ENCODE results near the gene RMND5A.

Gene RMND5A

DNA sequence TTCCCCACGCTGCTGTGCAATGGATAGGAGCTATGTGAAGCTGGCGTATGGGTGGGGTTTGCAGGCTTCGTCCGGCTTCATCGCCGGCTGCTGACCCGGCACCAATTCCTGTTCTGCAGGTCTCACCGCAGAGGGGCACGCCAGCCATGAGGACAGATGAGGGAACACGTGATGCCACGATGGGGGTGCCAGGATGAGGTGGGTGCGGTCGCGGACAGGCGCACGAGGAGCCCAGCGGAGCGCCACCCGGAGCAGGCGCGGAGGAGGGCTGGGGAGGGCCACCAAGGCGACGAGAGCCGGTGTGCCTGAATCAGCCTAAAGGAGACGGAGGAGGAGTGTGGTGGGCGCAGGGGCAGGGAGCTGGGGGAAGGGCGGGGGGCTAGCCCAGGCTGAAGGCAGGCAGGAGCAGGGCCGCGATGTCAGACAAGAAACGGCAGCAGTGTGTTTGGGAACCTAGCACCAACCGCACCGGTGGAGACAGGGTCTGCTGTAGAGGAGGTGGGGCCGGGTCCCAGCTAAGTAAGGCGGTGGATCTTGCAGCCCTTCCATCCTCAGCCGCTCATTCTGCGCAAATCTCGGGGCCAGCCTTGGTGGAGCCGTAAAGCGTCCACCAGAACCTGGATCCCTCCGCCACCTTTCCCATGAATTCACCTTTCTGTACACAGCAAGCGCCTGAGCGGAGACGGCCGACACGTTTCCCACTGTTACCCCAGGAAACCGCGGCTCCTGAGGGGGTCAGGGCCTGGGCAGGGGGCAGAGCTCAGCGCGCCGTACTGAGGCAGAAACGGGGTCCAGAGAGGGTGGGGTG is 87.6 kb downstream of the RMND5A start:
- peak; percentile 26; the same call in 1 of the 2 replicates for TF ChIP-seq EP300 (IDR thresholded peaks at IDR 0.05; ENCODE audit: borderline replicate concordance)
- TF ChIP-seq TAF1 (IDR thresholded peaks at IDR 0.05; ENCODE audit: low read depth): peak; percentile 31
- TF ChIP-seq, protein P1, sequence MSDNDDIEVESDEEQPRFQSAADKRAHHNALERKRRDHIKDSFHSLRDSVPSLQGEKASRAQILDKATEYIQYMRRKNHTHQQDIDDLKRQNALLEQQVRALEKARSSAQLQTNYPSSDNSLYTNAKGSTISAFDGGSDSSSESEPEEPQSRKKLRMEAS (IDR thresholded peaks at IDR 0.05): peak; percentile 98
- peak; percentile 51; the same call in 1 of the 2 replicates for TF ChIP-seq TCF12 (IDR thresholded peaks at IDR 0.05; ENCODE audit: low read depth)
- peak; percentile 6; the same call in 1 of the 2 replicates for TF ChIP-seq RAD21 (IDR thresholded peaks at IDR 0.05; ENCODE audit: low read depth)
- TF ChIP-seq, protein P2, sequence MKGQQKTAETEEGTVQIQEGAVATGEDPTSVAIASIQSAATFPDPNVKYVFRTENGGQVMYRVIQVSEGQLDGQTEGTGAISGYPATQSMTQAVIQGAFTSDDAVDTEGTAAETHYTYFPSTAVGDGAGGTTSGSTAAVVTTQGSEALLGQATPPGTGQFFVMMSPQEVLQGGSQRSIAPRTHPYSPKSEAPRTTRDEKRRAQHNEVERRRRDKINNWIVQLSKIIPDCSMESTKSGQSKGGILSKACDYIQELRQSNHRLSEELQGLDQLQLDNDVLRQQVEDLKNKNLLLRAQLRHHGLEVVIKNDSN (IDR thresholded peaks at IDR 0.05): peak; percentile 94
- peak; percentile 20; the same call in 1 of the 2 replicates for TF ChIP-seq EGR1 (IDR thresholded peaks at IDR 0.05)
- TF ChIP-seq NFIC (IDR thresholded peaks at IDR 0.05): no peak
- no peak for TF ChIP-seq CEBPB (IDR thresholded peaks at IDR 0.05)
- peak; percentile 46 for TF ChIP-seq TEAD4 (IDR thresholded peaks at IDR 0.05)
- TF ChIP-seq ZBTB7A (IDR thresholded peaks at IDR 0.05; ENCODE audit: low read depth): peak; percentile 47
- TF ChIP-seq FOXM1 (IDR thresholded peaks at IDR 0.05; ENCODE audit: borderline replicate concordance, low read depth): no peak
- no peak for TF ChIP-seq CREB1 (IDR thresholded peaks at IDR 0.05; ENCODE audit: low read depth)
- TF ChIP-seq, protein P3, sequence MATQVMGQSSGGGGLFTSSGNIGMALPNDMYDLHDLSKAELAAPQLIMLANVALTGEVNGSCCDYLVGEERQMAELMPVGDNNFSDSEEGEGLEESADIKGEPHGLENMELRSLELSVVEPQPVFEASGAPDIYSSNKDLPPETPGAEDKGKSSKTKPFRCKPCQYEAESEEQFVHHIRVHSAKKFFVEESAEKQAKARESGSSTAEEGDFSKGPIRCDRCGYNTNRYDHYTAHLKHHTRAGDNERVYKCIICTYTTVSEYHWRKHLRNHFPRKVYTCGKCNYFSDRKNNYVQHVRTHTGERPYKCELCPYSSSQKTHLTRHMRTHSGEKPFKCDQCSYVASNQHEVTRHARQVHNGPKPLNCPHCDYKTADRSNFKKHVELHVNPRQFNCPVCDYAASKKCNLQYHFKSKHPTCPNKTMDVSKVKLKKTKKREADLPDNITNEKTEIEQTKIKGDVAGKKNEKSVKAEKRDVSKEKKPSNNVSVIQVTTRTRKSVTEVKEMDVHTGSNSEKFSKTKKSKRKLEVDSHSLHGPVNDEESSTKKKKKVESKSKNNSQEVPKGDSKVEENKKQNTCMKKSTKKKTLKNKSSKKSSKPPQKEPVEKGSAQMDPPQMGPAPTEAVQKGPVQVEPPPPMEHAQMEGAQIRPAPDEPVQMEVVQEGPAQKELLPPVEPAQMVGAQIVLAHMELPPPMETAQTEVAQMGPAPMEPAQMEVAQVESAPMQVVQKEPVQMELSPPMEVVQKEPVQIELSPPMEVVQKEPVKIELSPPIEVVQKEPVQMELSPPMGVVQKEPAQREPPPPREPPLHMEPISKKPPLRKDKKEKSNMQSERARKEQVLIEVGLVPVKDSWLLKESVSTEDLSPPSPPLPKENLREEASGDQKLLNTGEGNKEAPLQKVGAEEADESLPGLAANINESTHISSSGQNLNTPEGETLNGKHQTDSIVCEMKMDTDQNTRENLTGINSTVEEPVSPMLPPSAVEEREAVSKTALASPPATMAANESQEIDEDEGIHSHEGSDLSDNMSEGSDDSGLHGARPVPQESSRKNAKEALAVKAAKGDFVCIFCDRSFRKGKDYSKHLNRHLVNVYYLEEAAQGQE (IDR thresholded peaks at IDR 0.05; ENCODE audit: low read depth): no peak
- peak; percentile 82 for TF ChIP-seq YY1 (IDR thresholded peaks at IDR 0.05; ENCODE audit: low read depth)

GRCh38 chr2:86808315-86809161 is 88.4 kb downstream of the RMND5A start:
- TF ChIP-seq, protein P2 (IDR thresholded peaks at IDR 0.05): no peak
- TF ChIP-seq RAD21 (IDR thresholded peaks at IDR 0.05; ENCODE audit: low read depth): peak; percentile 97
- TF ChIP-seq, protein P1 (IDR thresholded peaks at IDR 0.05): peak; percentile 91
- TF ChIP-seq YY1 (IDR thresholded peaks at IDR 0.05; ENCODE audit: low read depth): no peak

DNA sequence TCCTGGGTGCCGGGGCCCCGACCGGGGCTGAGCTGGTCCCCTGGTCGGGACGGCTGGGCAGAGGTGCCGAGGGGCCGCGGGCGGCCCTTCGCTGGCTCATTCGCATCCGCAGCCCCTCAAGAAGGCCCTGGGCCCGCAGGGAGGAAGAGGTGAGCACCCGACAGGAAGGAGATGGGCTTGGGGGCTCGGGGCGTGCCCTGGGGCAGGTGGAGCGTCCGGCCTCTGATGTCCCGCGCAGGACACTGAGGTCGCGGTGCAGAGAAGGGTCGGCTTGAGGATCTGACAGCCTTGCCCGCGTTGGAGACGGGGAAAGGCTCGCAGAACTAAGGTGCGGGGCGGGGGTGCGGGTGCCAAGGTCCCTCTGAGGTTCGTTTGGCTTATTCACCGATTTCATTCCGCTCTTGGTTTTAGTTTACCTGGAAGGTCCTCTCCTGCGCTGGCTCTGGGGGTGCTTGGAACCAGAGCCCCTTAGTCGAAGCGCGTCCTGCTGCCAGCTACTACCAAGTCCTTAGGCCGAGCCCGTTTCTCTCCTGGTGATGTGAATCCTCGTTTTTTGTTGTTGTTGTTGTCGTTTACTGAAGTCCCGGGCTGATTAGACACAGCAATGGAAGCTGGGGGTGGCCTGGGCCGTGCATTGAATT is 89.5 kb downstream of the RMND5A start:
- TF ChIP-seq NFIC (IDR thresholded peaks at IDR 0.05): no peak
- TF ChIP-seq EGR1 (IDR thresholded peaks at IDR 0.05): no peak
- no peak for TF ChIP-seq ZBTB7A (IDR thresholded peaks at IDR 0.05; ENCODE audit: low read depth)
- TF ChIP-seq, protein P2 (IDR thresholded peaks at IDR 0.05): no peak
- TF ChIP-seq CREB1 (IDR thresholded peaks at IDR 0.05; ENCODE audit: low read depth): no peak
- no peak for TF ChIP-seq TAF1 (IDR thresholded peaks at IDR 0.05; ENCODE audit: low read depth)
- TF ChIP-seq CEBPB (IDR thresholded peaks at IDR 0.05): no peak
- no peak for TF ChIP-seq RAD21 (IDR thresholded peaks at IDR 0.05; ENCODE audit: low read depth)
- TF ChIP-seq, protein P3 (IDR thresholded peaks at IDR 0.05; ENCODE audit: low read depth): no peak

DNA sequence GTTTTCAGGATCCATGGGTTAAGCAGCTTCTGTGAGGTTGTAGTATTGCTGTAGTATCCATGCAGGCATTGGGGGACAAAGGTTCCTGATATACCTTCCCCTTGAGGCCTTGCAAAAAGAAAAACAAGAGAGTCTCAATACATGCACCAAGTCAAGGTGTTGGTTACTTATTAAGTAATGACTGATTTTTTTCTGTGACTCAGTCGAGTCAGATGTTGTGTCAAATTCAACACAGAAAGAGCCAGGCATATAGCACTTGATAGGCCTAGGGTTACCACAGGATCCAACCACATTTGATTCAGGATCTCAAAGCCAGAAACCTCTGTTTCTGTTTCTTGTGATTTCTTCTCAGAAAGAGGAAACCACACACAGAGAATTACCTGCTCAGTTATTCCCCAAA is 95.5 kb downstream of the RMND5A start:
- TF ChIP-seq TCF12 (IDR thresholded peaks at IDR 0.05; ENCODE audit: low read depth) (no peak), TAF1 (IDR thresholded peaks at IDR 0.05; ENCODE audit: low read depth) (no peak)
- TF ChIP-seq, protein P2 (IDR thresholded peaks at IDR 0.05): no peak
